Activated CD8-positive, alpha-beta memory T cell treated with anti-CD3 and anti-CD28 coated beads for 24 hours (primary cell): ENCODE results near the gene SPC25.
"Not testable (repeated sequence)": the region's sequence is repeated elsewhere in the genome, so short reads cannot be mapped to it uniquely, and the experiment has no call there.

Source experiments
- DNase-seq: peaks from one replicate; pipeline ENCODE4 v3.0.0-alpha.2; 2020

Gene SPC25

GRCh38 chr2:168890006-168890782 lies at the start of gene SPC25:
Gene SPC25 (minus strand): TSS chr2:168890430. CDS start chr2:168889519, 911 bp downstream.
- DNase-seq: peak; percentile 91

GRCh38 chr2:168939918-168940317 lies 49.7 kb upstream of the SPC25 start:
- DNase-seq: no peak

- no peak for DNase-seq
Measured at GRCh38 chr2:168939061-168939460, 48.8 kb upstream of the SPC25 start.

- no peak for DNase-seq
Measured at GRCh38 chr2:168935810-168936581, 45.8 kb upstream of the SPC25 start.

GRCh38 chr2:168934826-168935225 lies 44.6 kb upstream of the SPC25 start:
- no peak for DNase-seq

GRCh38 chr2:168932174-168932573 lies 41.9 kb upstream of the SPC25 start:
- DNase-seq: not testable (repeated sequence)

- no peak for DNase-seq
Measured at GRCh38 chr2:168930242-168930641, 40.0 kb upstream of the SPC25 start.

GRCh38 chr2:168929031-168929430 lies 38.8 kb upstream of the SPC25 start:
- no peak for DNase-seq

GRCh38 chr2:168928113-168928831 lies 38.0 kb upstream of the SPC25 start:
- no peak for DNase-seq

- no peak for DNase-seq
Measured at GRCh38 chr2:168926621-168927386, 36.6 kb upstream of the SPC25 start.

- DNase-seq: no peak
Measured at GRCh38 chr2:168920504-168921157, 30.4 kb upstream of the SPC25 start.

- DNase-seq: no peak
Measured at GRCh38 chr2:168916331-168916675, 26.1 kb upstream of the SPC25 start.

- no peak for DNase-seq
Measured at GRCh38 chr2:168915441-168916330, 25.5 kb upstream of the SPC25 start.

- DNase-seq: no peak
Measured at GRCh38 chr2:168913495-168913894, 23.3 kb upstream of the SPC25 start.

- no peak for DNase-seq
Measured at GRCh38 chr2:168912901-168913369, 22.7 kb upstream of the SPC25 start.

- DNase-seq: no peak
Measured at GRCh38 chr2:168912466-168912865, 22.2 kb upstream of the SPC25 start.

- no peak for DNase-seq
Measured at GRCh38 chr2:168910330-168910729, 20.1 kb upstream of the SPC25 start.

GRCh38 chr2:168907940-168908662 lies 17.9 kb upstream of the SPC25 start:
- no peak for DNase-seq

- DNase-seq: no peak
Measured at GRCh38 chr2:168904358-168904757, 14.1 kb upstream of the SPC25 start.

- no peak for DNase-seq
Measured at GRCh38 chr2:168903888-168904287, 13.7 kb upstream of the SPC25 start.
